NT2/D1 (cell line): Measurements from ENCODE around the gene GABPB1.

ENCODE experiments used
- DNase-seq: peaks from one replicate; pipeline ENCODE4 v3.0.0-alpha.2; 2011; ENCODE audit warnings: low read depth, low spot score
- H3K27me3 ChIP-seq: 2 replicates; pipeline ENCODE4 v1.6.0; 2011; ENCODE audit warnings: mild to moderate bottlenecking; ENCODE audit not compliant: insufficient read length, insufficient read depth
- H3K36me3 ChIP-seq: 2 replicates; pipeline ENCODE4 v1.6.1; 2011; ENCODE audit warnings: mild to moderate bottlenecking, low read length, mixed read lengths; ENCODE audit not compliant: insufficient read depth, insufficient read length
- H3K4me1 ChIP-seq: 2 replicates; pipeline ENCODE4 v1.5.1; 2011; ENCODE audit not compliant: insufficient read depth, insufficient read length
- H3K4me3 ChIP-seq: 2 replicates; pipeline ENCODE4 v1.5.1; 2011; ENCODE audit warnings: low read depth; ENCODE audit not compliant: insufficient read length
- H3K9ac ChIP-seq: 2 replicates; pipeline ENCODE4 v1.6.0; 2011; ENCODE audit warnings: low read depth; ENCODE audit not compliant: insufficient read length
- H3K9me3 ChIP-seq: 2 replicates; pipeline ENCODE4 v1.5.1; 2011; ENCODE audit warnings: mild to moderate bottlenecking, low read length; ENCODE audit not compliant: insufficient read depth
- SUZ12 ChIP-seq: IDR thresholded peaks from 2 replicates; pipeline ENCODE4 v1.6.1; 2011; ENCODE audit not compliant: insufficient read length, insufficient read depth; ENCODE audit errors: extremely low read depth
- YY1 ChIP-seq: IDR thresholded peaks from 2 replicates; pipeline ENCODE4 v1.6.1; 2011; ENCODE audit not compliant: insufficient read length, insufficient read depth
- ZNF274 ChIP-seq: IDR thresholded peaks from 2 replicates; pipeline ENCODE4 v1.6.1; 2011; ENCODE audit warnings: mild to moderate bottlenecking, low read depth, low read length

The GABPB1 gene

GRCh38 chr15:50341616-50342136 is 13.3 kb downstream of the GABPB1 start:
- no peak for TF ChIP-seq SUZ12
- TF ChIP-seq ZNF274: no peak
- TF ChIP-seq YY1: no peak
- Histone ChIP-seq H3K4me1 (no peaks in the 10 kb centered on the region), H3K27me3 (no peaks in the 10 kb centered on the region), H3K36me3 (peaks cover 6% of the 10 kb centered on the region), H3K9me3 (no peaks in the 10 kb centered on the region), H3K9ac (no peak overlapping the region), H3K4me3 (no peak overlapping the region)
- no peak for DNase-seq

GRCh38 chr15:50340416-50340815 is 14.6 kb downstream of the GABPB1 start:
- TF ChIP-seq YY1: no peak
- TF ChIP-seq ZNF274: no peak
- no peak for TF ChIP-seq SUZ12
- Histone ChIP-seq H3K27me3 (no peaks in the 10 kb centered on the region), H3K36me3 (peaks cover 6% of the 10 kb centered on the region), H3K9me3 (no peaks in the 10 kb centered on the region), H3K4me1 (no peaks in the 10 kb centered on the region), H3K9ac (no peak overlapping the region), H3K4me3 (no peak overlapping the region)
- no peak for DNase-seq

GRCh38 chr15:50339717-50340116 is 15.3 kb downstream of the GABPB1 start:
- Histone ChIP-seq H3K4me3 (no peak overlapping the region), H3K4me1 (no peaks in the 10 kb centered on the region), H3K27me3 (no peaks in the 10 kb centered on the region), H3K36me3 (peaks cover 6% of the 10 kb centered on the region), H3K9ac (no peak overlapping the region), H3K9me3 (no peaks in the 10 kb centered on the region)
- no peak for DNase-seq
- TF ChIP-seq ZNF274: no peak
- no peak for TF ChIP-seq SUZ12
- TF ChIP-seq YY1: no peak

- no peaks in the 10 kb centered on the region for H3K9me3 ChIP-seq
- TF ChIP-seq SUZ12 (no peak), ZNF274 (no peak), YY1 (no peak)
- no peaks in the 10 kb centered on the region for H3K4me1 ChIP-seq
- H3K4me3 ChIP-seq: no peak overlapping the region
- no peak overlapping the region for H3K9ac ChIP-seq
- no peaks in the 10 kb centered on the region for H3K27me3 ChIP-seq
- DNase-seq: no peak
- H3K36me3 ChIP-seq: peaks cover 8% of the 10 kb centered on the region
Observed at GRCh38 chr15:50335251-50335650, 19.7 kb downstream of the GABPB1 start.

- TF ChIP-seq YY1 (no peak), ZNF274 (no peak), SUZ12 (no peak)
- no peaks in the 10 kb centered on the region for H3K4me1 ChIP-seq
- H3K4me3 ChIP-seq: no peak overlapping the region
- peaks cover 4% of the 10 kb centered on the region for H3K36me3 ChIP-seq
- H3K27me3 ChIP-seq: no peaks in the 10 kb centered on the region
- no peak for DNase-seq
- H3K9ac ChIP-seq: no peak overlapping the region
- no peaks in the 10 kb centered on the region for H3K9me3 ChIP-seq
Observed at GRCh38 chr15:50333229-50333628, 21.8 kb downstream of the GABPB1 start.

GRCh38 chr15:50330921-50331320 is 24.1 kb downstream of the GABPB1 start:
- no peaks in the 10 kb centered on the region for H3K27me3 ChIP-seq
- no peak overlapping the region for H3K9ac ChIP-seq
- no peak overlapping the region for H3K4me3 ChIP-seq
- H3K36me3 ChIP-seq: peaks cover 2% of the 10 kb centered on the region
- no peaks in the 10 kb centered on the region for H3K9me3 ChIP-seq
- no peak for DNase-seq
- no peaks in the 10 kb centered on the region for H3K4me1 ChIP-seq
- no peak for TF ChIP-seq ZNF274
- no peak for TF ChIP-seq SUZ12
- TF ChIP-seq YY1: no peak

- no peak for TF ChIP-seq SUZ12
- TF ChIP-seq ZNF274: no peak
- TF ChIP-seq YY1: no peak
- Histone ChIP-seq H3K4me1 (no peaks in the 10 kb centered on the region), H3K9ac (no peak overlapping the region), H3K9me3 (no peaks in the 10 kb centered on the region), H3K4me3 (no peak overlapping the region), H3K36me3 (peaks cover under 1% of the 10 kb centered on the region), H3K27me3 (no peaks in the 10 kb centered on the region)
- DNase-seq: no peak
Observed at GRCh38 chr15:50328116-50328515, 26.9 kb downstream of the GABPB1 start.

GRCh38 chr15:50321680-50322210 is 33.3 kb downstream of the GABPB1 start:
- Histone ChIP-seq H3K9me3 (no peaks in the 10 kb centered on the region), H3K4me3 (no peak overlapping the region), H3K27me3 (no peaks in the 10 kb centered on the region), H3K4me1 (no peaks in the 10 kb centered on the region), H3K36me3 (peaks cover 3% of the 10 kb centered on the region), H3K9ac (no peak overlapping the region)
- DNase-seq: no peak
- TF ChIP-seq YY1 (no peak), ZNF274 (no peak), SUZ12 (no peak)
